Activated CD4-positive, alpha-beta T cell treated with anti-CD3 and anti-CD28 coated beads for 4 hours (primary cell): Measurements from ENCODE around the gene SLC25A3.
A peak's percentile ranks its signal among the peaks of the same experiment; 100 is the strongest.
"Not testable (repeated sequence)": the region's sequence is repeated elsewhere in the genome, so short reads cannot be mapped to it uniquely, and the experiment has no call there.

Source experiments
- DNase-seq, 2 donors: peaks; one replicate each; pipeline ENCODE4 v3.0.0-alpha.2; 2020

The SLC25A3 gene

GRCh38 chr12:98595243-98595988, 1.9 kb downstream of the SLC25A3 start:
- DNase-seq, result no peak

- not testable (repeated sequence) for DNase-seq
Observed at GRCh38 chr12:98597313-98597712, 3.8 kb downstream of the SLC25A3 start.

GRCh38 chr12:98601924-98602323, 8.4 kb downstream of the SLC25A3 start:
- DNase-seq, result no peak

GRCh38 chr12:98606359-98606988, 13.0 kb downstream of the SLC25A3 start:
- DNase-seq, result no peak

GRCh38 chr12:98610596-98610995, 17.1 kb downstream of the SLC25A3 start:
- DNase-seq, result no peak

GRCh38 chr12:98612696-98613334, 19.3 kb downstream of the SLC25A3 start:
- DNase-seq, result no peak

GRCh38 chr12:98618952-98619351, 25.5 kb downstream of the SLC25A3 start:
- no peak for DNase-seq

- DNase-seq, result no peak
Observed at GRCh38 chr12:98635657-98636323, 42.3 kb downstream of the SLC25A3 start.

- no peak for DNase-seq
Observed at GRCh38 chr12:98637068-98637467, 43.6 kb downstream of the SLC25A3 start.

GRCh38 chr12:98638009-98638408, 44.5 kb downstream of the SLC25A3 start:
- DNase-seq, result no peak

GRCh38 chr12:98639491-98639890, 46.0 kb downstream of the SLC25A3 start:
- no peak for DNase-seq

- DNase-seq, result not testable (repeated sequence)
Observed at GRCh38 chr12:98642801-98643200, 49.3 kb downstream of the SLC25A3 start.

- DNase-seq, result peak in 1 of 2 donors; percentile 34
Observed at GRCh38 chr12:98644433-98644711, 50.9 kb downstream of the SLC25A3 start.

GRCh38 chr12:98644712-98645571, 51.5 kb downstream of the SLC25A3 start, which contains the start of the genes APAF1 and IKBIP:
Gene APAF1 (plus strand): TSS chr12:98645290. CDS start chr12:98648360, 3,070 bp downstream.
Gene IKBIP (minus strand): TSS chr12:98644788. CDS start chr12:98644701, 87 bp downstream.
- DNase-seq, result peak; percentile 93 to 96

- peak in 1 of 2 donors; percentile 5 for DNase-seq
Observed at GRCh38 chr12:98645572-98646067, 52.1 kb downstream of the SLC25A3 start.

- DNase-seq, result no peak
Observed at GRCh38 chr12:98646294-98647090, 53.0 kb downstream of the SLC25A3 start.

GRCh38 chr12:98651328-98651727, 57.8 kb downstream of the SLC25A3 start:
- DNase-seq, result no peak

- no peak for DNase-seq
Observed at GRCh38 chr12:98653866-98654493, 60.5 kb downstream of the SLC25A3 start.
